Measurements from ENCODE around the gene MIEF1. TPM values are rescaled to one million over a fixed set of nuclear protein-coding genes. Genes with fewer than 3 reads are reported as not detected.
A peak's percentile ranks its signal among the peaks of the same experiment; 100 is the strongest.

Gene MIEF1
- polyA plus RNA-seq, 1 of the 3 experiments (the other 2 are of a cell fraction), result 7.5 TPM

DNA sequence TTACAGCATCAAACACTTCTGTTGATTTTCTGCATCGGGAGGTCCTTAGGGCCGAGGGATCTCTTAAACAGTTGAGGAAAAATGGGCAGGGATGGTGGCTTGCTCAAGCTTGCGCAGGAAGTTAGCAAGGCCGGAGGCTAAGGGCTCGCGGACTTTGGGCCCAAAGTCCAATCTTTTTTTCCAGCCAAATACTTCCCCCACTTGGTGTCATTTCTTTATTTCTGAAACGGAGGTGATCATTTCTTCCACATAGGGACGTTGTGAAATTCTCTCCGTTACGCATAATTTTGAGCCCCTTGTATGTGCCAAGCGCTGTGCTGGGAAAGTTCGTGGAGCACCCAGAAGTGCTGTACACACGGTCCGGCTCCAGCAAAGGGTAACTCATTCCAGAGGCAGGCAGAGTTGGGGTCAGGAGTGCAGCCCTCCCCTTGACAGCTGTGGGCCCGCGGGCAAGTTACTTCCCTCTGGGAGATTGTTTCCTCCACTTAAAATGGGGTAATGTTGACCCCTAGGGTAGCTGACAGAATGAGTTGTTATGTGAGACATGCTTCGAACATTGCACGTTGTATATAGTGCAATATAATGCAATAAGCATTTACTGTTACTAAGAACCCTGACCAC, 809 bp downstream of the MIEF1 start (continued):
- TF ChIP-seq NFIC (IDR thresholded peaks at IDR 0.05; ENCODE audit: borderline replicate concordance) (no peak), TEAD4 (IDR thresholded peaks at IDR 0.05; ENCODE audit: borderline replicate concordance, insufficient read depth) (no peak), RFX5 (IDR thresholded peaks at IDR 0.05; ENCODE audit: low read length) (no peak), FOXJ3 (CRISPR knock-in tag; IDR thresholded peaks at IDR 0.05) (no peak)
- TF ChIP-seq, protein P1, sequence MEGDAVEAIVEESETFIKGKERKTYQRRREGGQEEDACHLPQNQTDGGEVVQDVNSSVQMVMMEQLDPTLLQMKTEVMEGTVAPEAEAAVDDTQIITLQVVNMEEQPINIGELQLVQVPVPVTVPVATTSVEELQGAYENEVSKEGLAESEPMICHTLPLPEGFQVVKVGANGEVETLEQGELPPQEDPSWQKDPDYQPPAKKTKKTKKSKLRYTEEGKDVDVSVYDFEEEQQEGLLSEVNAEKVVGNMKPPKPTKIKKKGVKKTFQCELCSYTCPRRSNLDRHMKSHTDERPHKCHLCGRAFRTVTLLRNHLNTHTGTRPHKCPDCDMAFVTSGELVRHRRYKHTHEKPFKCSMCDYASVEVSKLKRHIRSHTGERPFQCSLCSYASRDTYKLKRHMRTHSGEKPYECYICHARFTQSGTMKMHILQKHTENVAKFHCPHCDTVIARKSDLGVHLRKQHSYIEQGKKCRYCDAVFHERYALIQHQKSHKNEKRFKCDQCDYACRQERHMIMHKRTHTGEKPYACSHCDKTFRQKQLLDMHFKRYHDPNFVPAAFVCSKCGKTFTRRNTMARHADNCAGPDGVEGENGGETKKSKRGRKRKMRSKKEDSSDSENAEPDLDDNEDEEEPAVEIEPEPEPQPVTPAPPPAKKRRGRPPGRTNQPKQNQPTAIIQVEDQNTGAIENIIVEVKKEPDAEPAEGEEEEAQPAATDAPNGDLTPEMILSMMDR (IDR thresholded peaks at IDR 0.05), result no peak

DNA sequence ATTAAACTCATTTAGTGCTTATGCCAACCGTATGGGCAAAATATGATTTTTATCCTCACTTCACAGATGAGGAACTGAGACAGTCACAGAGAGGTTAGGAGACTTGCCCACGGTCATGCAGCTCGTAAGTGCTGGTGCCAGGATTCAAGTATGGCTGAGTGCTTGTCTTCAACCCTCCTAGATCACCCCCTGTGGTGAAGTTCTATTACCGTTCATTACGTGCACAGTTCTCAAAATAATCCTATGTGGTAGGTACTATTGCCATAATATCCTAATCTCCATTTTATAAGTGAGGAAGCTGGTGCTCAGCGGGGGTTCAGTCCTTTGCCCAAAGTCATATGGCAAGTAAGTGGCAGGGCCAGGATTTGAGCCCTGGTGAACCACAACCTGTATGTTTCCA, 1.5 kb downstream of the MIEF1 start:
- H3K27ac ChIP-seq (ENCODE audit: low read depth in 2 of 2, low read length in 1 of 2), result no peak overlapping the region
- H3K4me2 ChIP-seq, result peak overlapping the region; percentile 82
- no peaks in the 10 kb centered on the region for H4K20me1 ChIP-seq (ENCODE audit: insufficient read depth)
- H3K9ac ChIP-seq, result peak overlapping the region; percentile 73
- peak overlapping the region; percentile 66; a peak in 3 of 4 replicates for H3K4me3 ChIP-seq (ENCODE audit: low read depth in 2 of 2, low read length in 1 of 2)
- H3K36me3 ChIP-seq (replicated peaks in 1 of 2; ENCODE audit: control insufficient read depth in 1 of 2, insufficient read depth in 2 of 2, low read length in 1 of 2), result peaks cover 4 to 27% of the 10 kb centered on the region in 2 experiments
- 71% methylated on average over 6 of the region's 6 CpGs for WGBS (ENCODE audit: low lambda C conversion rate)
- no peaks in the 10 kb centered on the region for H3K9me3 ChIP-seq
- H2AFZ ChIP-seq (ENCODE audit: low read depth), result no peak overlapping the region
- H3K9me2 ChIP-seq, result no peaks in the 10 kb centered on the region
- POLR2A ChIA-PET, result no interaction called here
- no peaks in the 10 kb centered on the region for H3K27me3 ChIP-seq (ENCODE audit: insufficient read depth)
- no peaks in the 10 kb centered on the region for H3F3A ChIP-seq (replicated peaks; ENCODE audit: insufficient read depth)
- CTCF ChIA-PET, result interaction anchor here (1.3 to 2.7 kb wide), 2 partner anchors 11 to 26 kb away, joined by 3 to 15 read pairs; no protein-coding TSS in a partner anchor
- H3K4me1 ChIP-seq (ENCODE audit: control insufficient read depth in 1 of 2, insufficient read depth in 2 of 2, low read depth in 1 of 2, low read length in 1 of 2), result peaks cover 0 to 17% of the 10 kb centered on the region in 2 experiments; a peak in 2 of 4 replicates
- TF ChIP-seq TCF12 (IDR thresholded peaks at IDR 0.05) (no peak), MXI1 (IDR thresholded peaks at IDR 0.05; ENCODE audit: low read depth, low read length) (no peak), ELF1 (IDR thresholded peaks at IDR 0.05) (no peak), NRF1 (IDR thresholded peaks at IDR 0.05; ENCODE audit: low read depth, low read length) (no peak), GATA2 (CRISPR knock-in tag; IDR thresholded peaks at IDR 0.05) (no peak), TAF1 (IDR thresholded peaks at IDR 0.05; ENCODE audit: borderline replicate concordance, low read depth, low read length) (no peak), CHD2 (IDR thresholded peaks at IDR 0.05; ENCODE audit: low read length, partially characterized antibody) (no peak), FOXJ3 (CRISPR knock-in tag; IDR thresholded peaks at IDR 0.05) (no peak), MEF2A (IDR thresholded peaks at IDR 0.05; ENCODE audit: borderline replicate concordance, low read depth) (no peak), RFX5 (IDR thresholded peaks at IDR 0.05; ENCODE audit: low read length) (no peak), SIN3A (IDR thresholded peaks at IDR 0.05; ENCODE audit: borderline replicate concordance, low read depth, low read length) (no peak), RAD21 (IDR thresholded peaks at IDR 0.05; ENCODE audit: low read length) (no peak), POLR2AphosphoS5 (IDR thresholded peaks at IDR 0.05; ENCODE audit: low read depth, low read length) (no peak), RCOR1 (IDR thresholded peaks at IDR 0.05; ENCODE audit: low read length) (no peak)
- TF ChIP-seq, protein P2, sequence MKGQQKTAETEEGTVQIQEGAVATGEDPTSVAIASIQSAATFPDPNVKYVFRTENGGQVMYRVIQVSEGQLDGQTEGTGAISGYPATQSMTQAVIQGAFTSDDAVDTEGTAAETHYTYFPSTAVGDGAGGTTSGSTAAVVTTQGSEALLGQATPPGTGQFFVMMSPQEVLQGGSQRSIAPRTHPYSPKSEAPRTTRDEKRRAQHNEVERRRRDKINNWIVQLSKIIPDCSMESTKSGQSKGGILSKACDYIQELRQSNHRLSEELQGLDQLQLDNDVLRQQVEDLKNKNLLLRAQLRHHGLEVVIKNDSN (IDR thresholded peaks at IDR 0.05; ENCODE audit: borderline replicate concordance, low read depth), result no peak
- TF ChIP-seq, protein P1 (IDR thresholded peaks at IDR 0.05), result no peak
- TF ChIP-seq, protein P3, sequence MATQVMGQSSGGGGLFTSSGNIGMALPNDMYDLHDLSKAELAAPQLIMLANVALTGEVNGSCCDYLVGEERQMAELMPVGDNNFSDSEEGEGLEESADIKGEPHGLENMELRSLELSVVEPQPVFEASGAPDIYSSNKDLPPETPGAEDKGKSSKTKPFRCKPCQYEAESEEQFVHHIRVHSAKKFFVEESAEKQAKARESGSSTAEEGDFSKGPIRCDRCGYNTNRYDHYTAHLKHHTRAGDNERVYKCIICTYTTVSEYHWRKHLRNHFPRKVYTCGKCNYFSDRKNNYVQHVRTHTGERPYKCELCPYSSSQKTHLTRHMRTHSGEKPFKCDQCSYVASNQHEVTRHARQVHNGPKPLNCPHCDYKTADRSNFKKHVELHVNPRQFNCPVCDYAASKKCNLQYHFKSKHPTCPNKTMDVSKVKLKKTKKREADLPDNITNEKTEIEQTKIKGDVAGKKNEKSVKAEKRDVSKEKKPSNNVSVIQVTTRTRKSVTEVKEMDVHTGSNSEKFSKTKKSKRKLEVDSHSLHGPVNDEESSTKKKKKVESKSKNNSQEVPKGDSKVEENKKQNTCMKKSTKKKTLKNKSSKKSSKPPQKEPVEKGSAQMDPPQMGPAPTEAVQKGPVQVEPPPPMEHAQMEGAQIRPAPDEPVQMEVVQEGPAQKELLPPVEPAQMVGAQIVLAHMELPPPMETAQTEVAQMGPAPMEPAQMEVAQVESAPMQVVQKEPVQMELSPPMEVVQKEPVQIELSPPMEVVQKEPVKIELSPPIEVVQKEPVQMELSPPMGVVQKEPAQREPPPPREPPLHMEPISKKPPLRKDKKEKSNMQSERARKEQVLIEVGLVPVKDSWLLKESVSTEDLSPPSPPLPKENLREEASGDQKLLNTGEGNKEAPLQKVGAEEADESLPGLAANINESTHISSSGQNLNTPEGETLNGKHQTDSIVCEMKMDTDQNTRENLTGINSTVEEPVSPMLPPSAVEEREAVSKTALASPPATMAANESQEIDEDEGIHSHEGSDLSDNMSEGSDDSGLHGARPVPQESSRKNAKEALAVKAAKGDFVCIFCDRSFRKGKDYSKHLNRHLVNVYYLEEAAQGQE (IDR thresholded peaks at IDR 0.05; ENCODE audit: low read depth, low read length), result no peak
- TF ChIP-seq, protein P4, sequence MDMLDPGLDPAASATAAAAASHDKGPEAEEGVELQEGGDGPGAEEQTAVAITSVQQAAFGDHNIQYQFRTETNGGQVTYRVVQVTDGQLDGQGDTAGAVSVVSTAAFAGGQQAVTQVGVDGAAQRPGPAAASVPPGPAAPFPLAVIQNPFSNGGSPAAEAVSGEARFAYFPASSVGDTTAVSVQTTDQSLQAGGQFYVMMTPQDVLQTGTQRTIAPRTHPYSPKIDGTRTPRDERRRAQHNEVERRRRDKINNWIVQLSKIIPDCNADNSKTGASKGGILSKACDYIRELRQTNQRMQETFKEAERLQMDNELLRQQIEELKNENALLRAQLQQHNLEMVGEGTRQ (IDR thresholded peaks at IDR 0.05; ENCODE audit: borderline replicate concordance, low read depth, low read length), result no peak
- DNase-seq, result no peak
- H3K79me2 ChIP-seq (ENCODE audit: insufficient read depth), result peaks cover 38% of the 10 kb centered on the region
